SHP77 (cell line): ENCODE results near the gene FAM149A.

Experiments
- DNase-seq, 2 experiments: peaks; one replicate each; lab custom pipeline; 2025; lab: John Stamatoyannopoulos, UW

FAM149A gene

DNA sequence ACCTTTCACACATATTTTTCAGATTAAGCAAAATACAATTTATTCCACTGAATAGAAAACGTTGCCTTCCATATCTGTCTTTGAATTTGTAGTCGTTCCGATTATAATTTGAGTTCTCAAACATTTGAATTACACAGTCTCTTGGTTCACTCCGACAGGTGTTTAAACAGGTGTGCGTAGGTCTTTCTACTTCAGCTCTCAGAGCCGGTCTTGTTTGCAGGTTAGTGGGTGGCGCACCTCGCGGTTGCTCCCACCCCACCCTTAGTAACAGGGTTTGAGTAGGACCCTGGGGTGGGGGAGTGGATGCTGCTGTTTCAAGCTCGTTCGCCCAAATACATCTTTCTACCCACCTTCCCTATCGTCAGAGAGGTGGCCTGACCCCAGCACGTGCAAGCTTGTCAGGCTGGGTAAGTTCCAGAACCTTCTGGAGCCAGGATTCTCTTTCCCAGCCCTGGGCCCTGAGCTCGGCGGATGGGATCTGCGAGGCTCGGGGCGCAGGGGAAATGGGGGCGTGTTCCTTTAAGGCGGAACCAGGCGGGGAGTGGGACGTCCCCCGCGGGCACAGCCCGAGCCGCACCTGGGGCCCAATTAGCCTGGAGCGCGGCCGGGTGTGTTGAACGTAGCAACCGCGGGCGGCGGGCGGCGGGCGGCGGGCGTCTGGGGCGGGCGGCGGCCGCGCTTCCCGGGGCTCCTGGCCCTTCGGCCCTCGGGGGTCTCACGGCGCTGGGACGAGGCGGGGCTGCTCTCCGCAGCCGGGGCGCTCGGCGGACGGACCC lies at the start of gene FAM149A:
Gene FAM149A, plus strand, starts transcription at position 591 of the 776 bp plus-strand sequence.
- no peak for DNase-seq

DNA sequence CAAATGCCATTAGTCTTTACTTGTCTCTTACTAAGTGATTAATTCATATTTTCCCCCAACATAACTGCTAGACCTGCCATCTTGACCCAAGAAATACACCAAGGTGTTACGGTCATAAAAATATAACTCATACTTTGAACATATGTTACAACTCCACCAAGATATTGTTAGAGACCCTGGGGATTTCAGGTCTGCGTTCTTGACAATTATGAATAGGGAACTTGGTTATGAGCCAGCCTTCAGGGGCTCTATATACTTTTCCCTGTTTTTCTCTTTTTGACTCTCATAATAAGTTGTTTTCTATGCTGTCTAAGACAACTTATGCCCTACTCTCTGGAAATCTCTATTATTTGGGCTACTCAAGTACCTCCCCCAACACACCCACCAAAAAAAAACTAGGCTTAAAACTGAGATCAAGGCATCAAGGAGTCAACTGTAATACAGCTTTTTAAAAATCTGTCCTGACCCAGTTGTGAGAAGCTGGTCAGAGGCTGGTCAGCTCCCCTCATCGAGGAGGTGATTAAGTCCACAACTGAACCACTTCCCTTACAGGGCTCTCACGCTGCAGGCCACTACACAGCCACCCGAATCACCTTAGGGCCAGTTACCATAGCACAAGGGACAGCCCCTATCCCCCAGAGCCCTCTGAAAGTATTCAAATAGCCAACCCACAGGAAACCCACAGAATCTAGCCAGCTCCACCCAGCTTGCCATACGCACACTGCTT lies 46.1 kb upstream of the FAM149A start:
- no peak for DNase-seq

DNA sequence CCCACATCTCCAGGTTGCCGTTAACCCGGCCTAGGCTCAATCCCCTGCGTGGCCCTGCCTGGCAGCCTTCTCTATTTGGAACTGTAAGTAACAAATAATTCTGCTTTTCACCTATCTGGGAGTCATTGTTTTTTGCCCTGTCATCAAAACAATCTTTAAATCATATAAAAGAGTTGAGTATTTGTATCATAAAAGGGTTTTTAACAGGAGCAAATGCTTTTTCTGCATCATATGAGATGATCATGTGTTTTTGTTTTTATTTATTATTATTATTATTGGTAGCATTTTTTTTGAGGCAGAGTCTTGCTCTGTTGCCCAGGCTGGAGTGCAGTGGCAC lies 45.6 kb upstream of the FAM149A start:
- DNase-seq, result no peak

- DNase-seq, result no peak
These were observed 42.6 kb upstream of the FAM149A start for GRCh38 chr4:186061921-186062320.

GRCh38 chr4:186067757-186068385 lies 36.6 kb upstream of the FAM149A start:
- peak; percentile 51 to 52 for DNase-seq

DNA sequence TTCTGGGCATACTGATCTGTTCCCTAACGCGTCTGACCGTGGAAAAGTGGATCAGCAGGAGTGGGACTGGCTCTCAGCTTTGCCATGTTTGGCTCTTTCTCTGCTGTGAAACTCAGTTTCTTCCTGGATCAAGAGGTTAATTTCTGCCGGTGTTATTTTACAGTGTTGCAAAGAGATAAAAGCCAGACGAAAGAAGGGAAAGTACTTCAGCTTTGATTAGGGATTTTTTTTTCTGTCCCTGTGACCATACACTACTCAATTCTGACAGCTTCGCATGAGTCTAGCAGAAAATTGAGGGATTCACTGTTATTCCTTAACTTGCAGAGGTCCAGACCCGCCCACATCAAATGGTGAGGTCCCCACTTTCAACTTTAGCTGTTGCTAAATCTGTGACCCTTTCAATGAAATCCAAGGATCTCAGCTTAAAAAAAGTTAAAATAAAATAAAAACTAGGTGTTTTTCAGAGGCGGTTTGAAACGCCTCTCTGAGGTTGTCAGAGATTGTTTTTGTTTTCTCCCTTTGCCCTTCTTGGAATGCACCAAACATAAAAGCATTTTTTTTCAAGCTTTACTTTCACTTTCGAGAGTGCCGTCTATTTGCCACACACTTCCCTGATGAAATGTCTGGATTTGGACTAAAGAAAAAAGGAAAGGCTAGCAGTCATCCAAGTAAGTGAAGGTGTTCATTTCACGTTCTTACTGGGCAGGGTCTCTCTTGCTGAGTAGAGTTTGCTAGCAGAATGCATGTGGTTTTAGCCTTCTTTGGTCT lies 35.7 kb upstream of the FAM149A start, which contains the start of gene TLR3:
Gene TLR3, plus strand, starts transcription at position 576 of the 768 bp plus-strand sequence. CDS start 7,464 bp downstream, outside the sequence.
- DNase-seq, result no peak

GRCh38 chr4:186069729-186070128 lies 34.8 kb upstream of the FAM149A start:
- no peak for DNase-seq

DNA sequence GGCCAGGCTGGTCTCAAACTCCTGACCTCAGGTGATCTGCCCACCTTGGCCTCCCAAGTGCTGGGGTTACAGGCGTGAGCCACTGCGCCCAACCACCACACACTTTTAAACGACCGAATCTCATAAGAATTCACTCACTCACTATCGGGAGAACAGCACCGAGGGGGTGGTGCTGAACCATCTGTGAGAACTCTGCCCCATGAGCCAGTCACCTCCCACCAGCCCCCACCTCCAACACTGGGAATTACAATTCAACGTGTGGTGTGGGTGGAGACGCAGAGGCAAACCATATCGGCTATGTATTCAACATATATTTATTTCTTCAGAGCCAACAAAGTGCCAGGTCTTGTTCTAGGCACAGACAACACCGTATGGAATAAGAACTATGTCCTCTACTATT lies 32.0 kb upstream of the FAM149A start:
- no peak for DNase-seq

- DNase-seq, result no peak
These were observed 30.3 kb upstream of the FAM149A start for GRCh38 chr4:186074189-186074588.

GRCh38 chr4:186078981-186079638 lies 25.4 kb upstream of the FAM149A start:
- DNase-seq, result no peak

DNA sequence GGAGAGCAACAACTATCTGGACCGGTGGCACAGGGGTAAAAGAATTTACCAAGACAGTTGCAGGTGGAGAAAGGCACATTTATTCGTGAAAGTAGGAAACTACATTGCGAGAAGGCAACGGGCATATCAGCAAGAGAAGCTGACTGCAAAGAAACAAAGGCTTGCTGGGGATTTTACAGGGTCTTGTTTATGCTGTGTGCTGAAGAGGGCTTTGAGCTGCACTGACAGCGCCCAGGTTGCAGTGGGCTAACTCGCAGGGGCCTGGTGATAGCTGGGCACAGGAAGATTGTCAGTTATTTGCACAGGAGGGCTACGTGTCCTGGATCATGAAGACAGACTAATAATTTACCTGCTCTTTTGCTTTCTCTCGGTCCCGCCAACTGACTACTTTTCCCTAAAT lies 24.8 kb upstream of the FAM149A start:
- no peak for DNase-seq

- no peak for DNase-seq
These were observed 23.2 kb upstream of the FAM149A start for GRCh38 chr4:186081202-186081807.

DNA sequence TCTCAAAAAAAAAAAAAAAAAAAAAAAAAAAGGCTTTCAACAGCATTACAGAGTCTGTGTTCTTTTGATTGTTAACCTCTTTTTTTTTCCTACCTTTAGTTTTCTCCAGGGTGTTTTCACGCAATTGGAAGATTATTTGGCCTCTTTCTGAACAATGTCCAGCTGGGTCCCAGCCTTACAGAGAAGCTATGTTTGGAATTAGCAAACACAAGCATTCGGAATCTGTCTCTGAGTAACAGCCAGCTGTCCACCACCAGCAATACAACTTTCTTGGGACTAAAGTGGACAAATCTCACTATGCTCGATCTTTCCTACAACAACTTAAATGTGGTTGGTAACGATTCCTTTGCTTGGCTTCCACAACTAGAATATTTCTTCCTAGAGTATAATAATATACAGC lies 22.3 kb upstream of the FAM149A start:
- no peak for DNase-seq

DNA sequence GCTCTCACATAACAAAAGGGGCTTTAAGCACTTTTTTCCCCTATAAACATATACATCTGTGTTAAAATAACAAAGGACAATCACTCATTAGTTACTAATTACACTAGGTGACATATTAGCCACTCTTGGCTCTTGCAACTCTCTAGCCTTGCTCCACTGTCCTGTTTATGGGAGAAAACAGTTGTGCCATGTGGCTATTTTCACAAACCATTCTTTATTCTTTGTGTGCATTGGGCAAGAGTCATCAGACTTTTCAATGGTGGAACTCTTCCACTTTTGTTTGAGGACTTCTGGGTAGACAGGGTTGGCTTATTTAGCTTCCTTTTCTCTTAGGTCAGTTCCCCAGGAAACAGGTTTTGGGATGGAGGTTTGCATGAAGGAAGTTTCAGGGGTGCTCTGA lies 16.0 kb upstream of the FAM149A start:
- no peak for DNase-seq

DNA sequence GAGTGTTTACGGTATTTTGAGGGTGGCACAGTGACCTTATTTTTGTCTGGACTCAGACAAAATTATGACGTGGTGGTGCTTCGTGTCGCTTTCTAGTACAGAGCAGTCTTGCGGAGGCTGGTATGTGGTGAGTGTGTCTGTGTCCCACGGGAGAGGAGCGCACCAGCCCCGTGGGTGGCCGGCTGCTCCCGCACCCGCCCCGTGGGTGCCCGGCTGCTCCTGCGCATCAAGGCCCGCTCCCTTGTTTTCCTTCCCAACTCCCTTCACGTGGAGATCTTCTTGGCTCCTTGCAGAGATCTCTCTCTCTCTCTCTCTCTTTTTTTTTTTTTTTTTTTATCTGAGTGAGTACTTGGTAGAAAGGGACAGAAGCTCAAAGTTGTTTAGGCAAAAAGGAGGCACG lies 12.2 kb upstream of the FAM149A start:
- no peak for DNase-seq

DNA sequence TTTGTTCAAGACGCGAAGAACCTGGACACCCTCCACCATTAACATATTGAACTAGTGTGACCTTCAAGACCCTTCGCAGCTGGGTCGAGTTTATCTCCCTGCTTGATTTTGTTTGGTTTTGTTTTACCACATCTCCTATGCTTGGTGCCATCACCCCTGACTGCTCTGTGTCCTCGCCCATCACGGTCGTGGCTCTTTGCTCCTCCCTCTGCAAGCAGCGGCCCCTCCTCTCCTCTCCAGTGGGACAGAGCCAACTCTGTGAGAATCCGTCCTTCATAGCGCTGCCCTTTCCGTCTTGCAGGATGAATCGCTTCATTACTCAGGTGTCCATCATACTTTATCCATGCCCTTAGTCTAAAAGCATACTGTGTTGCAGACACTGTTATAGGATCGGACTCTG lies 9.1 kb upstream of the FAM149A start:
- DNase-seq, result no peak

GRCh38 chr4:186096681-186097165 lies 7.8 kb upstream of the FAM149A start:
- DNase-seq, result no peak

DNA sequence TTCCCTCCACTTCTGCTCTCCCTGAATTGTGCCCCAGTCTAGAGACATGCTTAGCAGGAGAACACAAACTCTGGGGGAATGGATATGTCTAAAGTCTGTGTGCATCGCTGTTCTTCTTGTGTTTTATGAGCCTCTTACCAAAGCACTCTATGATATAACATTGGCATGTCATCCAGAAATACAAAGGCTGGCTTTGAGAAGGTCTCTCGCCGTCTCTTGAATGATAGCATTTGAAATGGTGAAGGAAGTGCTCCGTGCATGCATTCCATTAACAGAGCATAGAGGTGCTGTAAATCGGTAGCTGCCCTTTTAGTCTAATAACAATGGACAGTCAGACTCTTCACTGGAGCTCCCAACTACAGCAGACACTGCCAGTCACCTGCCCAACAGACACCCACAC lies 7.1 kb upstream of the FAM149A start:
- no peak for DNase-seq

DNA sequence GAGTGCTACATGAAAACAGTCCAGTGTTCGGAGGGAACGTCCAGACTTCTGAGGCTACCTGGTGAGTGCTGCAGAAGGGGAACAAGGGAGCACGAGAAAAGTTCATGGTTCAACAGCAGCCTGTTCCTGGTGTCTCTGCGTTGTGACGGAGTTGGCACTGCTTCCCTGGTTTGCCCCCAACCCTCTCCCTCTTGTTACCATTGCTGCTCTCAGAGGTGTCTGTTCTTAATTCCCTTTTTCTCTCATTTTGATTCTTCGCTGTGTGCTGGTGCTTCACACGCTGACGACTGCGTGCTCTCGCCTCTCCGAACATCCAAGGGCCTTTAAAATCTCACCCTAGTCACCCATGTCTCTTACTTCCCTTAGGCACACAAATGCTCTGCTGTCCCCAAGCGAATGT lies 1.6 kb upstream of the FAM149A start:
- no peak for DNase-seq

DNA sequence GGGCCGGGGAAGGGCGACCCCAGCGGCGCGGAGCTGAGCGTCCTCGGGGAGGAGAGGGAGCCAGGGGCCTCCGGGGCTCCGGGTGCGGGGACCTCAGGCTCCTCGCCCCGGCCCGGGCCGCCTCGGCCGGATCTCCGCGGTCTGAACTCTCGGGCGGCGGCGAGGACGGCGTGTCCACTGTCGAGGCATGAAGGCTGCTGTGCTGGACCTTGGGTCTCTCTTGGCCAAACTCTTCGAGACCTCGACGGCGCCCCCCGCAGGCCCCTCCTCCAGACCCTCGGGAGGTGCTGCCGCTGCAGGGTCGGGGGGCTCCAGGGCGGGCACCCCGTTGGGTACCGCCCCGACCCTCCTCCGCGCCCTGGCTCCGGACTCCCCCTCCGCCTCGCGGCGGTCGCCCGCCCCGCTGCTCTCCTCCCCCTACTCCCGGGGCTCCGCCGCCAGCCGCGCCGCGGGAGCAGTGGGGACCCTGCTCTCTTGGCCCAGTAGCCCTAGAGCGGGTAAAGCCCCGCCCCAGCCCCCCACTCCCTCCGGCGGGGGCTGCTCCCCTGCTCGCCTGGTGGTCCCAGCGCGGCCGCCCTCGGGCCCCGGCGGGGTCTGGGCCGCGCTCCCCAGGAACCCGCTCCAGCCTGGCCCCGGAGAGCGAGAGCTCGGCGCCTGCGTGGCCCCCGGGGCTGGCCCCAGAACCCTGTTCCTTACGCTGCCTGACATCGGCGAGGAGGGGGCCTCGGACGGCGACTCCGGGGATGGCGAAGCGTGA lies 564 bp downstream of the FAM149A start:
- no peak for DNase-seq
